Measurements from ENCODE around the gene RAX2. TPM values are rescaled to one million over a fixed set of nuclear protein-coding genes. Genes with fewer than 3 reads are reported as not detected.

RAX2 gene
- total RNA-seq, 2 experiments from 2014 or later, result not detected

DNA sequence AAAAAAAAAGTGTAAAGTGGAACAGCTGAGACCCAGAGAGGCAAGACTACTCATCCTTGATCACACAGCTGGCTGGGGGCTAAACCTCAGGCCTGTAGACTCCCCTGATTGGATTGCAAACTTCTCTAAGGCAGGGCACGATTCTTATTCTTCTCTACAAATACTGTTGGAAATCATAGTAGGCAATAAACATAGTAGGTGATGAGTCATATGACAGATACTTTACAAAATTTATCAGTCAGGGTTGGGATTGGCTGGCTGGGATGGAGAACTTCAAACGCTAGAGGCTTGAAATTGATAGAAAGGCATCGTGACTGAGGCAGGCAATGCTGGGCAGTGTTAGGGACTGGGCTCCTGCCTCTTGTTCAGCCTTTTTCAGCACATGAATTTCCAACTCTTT, 20.1 kb upstream of the RAX2 start:
- CTCF ChIA-PET, result no interaction called here
- Mint-ChIP-seq H3K27me3 (no peaks in the 10 kb centered on the region), H3K4me3 (no peak overlapping the region)

DNA sequence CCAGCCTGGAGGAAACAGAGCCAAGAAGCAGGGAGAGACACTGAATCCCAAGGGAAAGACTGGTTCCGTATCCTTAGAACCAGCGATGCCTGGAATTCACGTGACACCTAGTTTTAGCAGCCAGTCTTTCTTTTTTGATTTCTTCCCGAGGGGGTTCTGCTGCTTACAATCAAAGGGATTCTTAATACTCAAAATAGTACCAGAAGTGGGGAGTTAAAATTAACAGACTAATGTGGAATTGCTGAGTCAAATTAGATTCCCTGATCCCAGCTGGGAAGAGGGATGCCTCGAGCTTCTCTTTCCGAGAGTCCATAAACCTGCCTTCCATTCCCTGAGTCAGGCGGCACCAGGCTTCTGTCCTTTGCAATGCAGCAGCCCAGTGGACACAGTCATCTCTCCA, 18.9 kb upstream of the RAX2 start:
- no peak overlapping the region for H3K4me3 ChIP-seq (ENCODE audit: low read length)
- H3K36me3 ChIP-seq (ENCODE audit: insufficient read depth, low read length), result no peaks in the 10 kb centered on the region
- no peaks in the 10 kb centered on the region for H3K4me1 Mint-ChIP-seq (ENCODE audit: low read depth)
- H3K27me3 ChIP-seq (ENCODE audit: control insufficient read depth in 1 of 2, insufficient read depth in 2 of 2, low read length in 2 of 2), result no peaks in the 10 kb centered on the region
- H3K27ac Mint-ChIP-seq, result no peak overlapping the region
- H3K4me1 ChIP-seq (ENCODE audit: insufficient read depth, low read length), result peaks cover 8% of the 10 kb centered on the region
- intact Hi-C loops (cut with DNase I, micrococcal nuclease), result no loop called here
- TF ChIP-seq, protein P1, sequence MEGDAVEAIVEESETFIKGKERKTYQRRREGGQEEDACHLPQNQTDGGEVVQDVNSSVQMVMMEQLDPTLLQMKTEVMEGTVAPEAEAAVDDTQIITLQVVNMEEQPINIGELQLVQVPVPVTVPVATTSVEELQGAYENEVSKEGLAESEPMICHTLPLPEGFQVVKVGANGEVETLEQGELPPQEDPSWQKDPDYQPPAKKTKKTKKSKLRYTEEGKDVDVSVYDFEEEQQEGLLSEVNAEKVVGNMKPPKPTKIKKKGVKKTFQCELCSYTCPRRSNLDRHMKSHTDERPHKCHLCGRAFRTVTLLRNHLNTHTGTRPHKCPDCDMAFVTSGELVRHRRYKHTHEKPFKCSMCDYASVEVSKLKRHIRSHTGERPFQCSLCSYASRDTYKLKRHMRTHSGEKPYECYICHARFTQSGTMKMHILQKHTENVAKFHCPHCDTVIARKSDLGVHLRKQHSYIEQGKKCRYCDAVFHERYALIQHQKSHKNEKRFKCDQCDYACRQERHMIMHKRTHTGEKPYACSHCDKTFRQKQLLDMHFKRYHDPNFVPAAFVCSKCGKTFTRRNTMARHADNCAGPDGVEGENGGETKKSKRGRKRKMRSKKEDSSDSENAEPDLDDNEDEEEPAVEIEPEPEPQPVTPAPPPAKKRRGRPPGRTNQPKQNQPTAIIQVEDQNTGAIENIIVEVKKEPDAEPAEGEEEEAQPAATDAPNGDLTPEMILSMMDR (IDR thresholded peaks at IDR 0.05), result no peak
- CTCF ChIA-PET, result no interaction called here
- no peak overlapping the region for H3K4me3 Mint-ChIP-seq
- no peak for ATAC-seq (ENCODE audit: poor library complexity)
- H3K9me3 ChIP-seq (ENCODE audit: control insufficient read depth in 1 of 2, insufficient read depth in 1 of 2, low read length in 2 of 2), result peaks cover 0 to 14% of the 10 kb centered on the region in 2 experiments
- H3K27me3 Mint-ChIP-seq, result no peaks in the 10 kb centered on the region
- H3K9me3 Mint-ChIP-seq, result no peaks in the 10 kb centered on the region
- H3K27ac ChIP-seq (ENCODE audit: low read depth in 1 of 2, low read length in 2 of 2), result no peak overlapping the region
- POLR2A ChIA-PET, result no interaction called here
- DNase-seq, result no peak
- no peaks in the 10 kb centered on the region for H3K36me3 Mint-ChIP-seq (ENCODE audit: low read depth)

More for the DNA sequence above, 20.1 kb upstream of the RAX2 start:
- Mint-ChIP-seq H3K9me3 (peaks cover 2% of the 10 kb centered on the region), H3K27ac (no peak overlapping the region), H3K4me1 (ENCODE audit: low read depth) (no peaks in the 10 kb centered on the region), H3K36me3 (ENCODE audit: low read depth) (peaks cover 4% of the 10 kb centered on the region)
- TF ChIP-seq, protein P1 (IDR thresholded peaks at IDR 0.05), result no peak
- Histone ChIP-seq H3K27me3 (ENCODE audit: control insufficient read depth in 1 of 2, insufficient read depth in 2 of 2, low read length in 2 of 2) (no peaks in the 10 kb centered on the region), H3K27ac (ENCODE audit: low read depth in 1 of 2, low read length in 2 of 2) (no peak overlapping the region), H3K4me1 (ENCODE audit: insufficient read depth, low read length) (peaks cover 3% of the 10 kb centered on the region), H3K4me3 (ENCODE audit: low read length) (no peak overlapping the region), H3K36me3 (ENCODE audit: insufficient read depth, low read length) (no peaks in the 10 kb centered on the region), H3K9me3 (ENCODE audit: control insufficient read depth in 1 of 2, insufficient read depth in 1 of 2, low read length in 2 of 2) (peaks cover 0 to 14% of the 10 kb centered on the region in 2 experiments)
- intact Hi-C loops (cut with DNase I, micrococcal nuclease), result no loop called here
- POLR2A ChIA-PET, result no interaction called here
- DNase-seq (no peak), ATAC-seq (ENCODE audit: poor library complexity) (no peak)

DNA sequence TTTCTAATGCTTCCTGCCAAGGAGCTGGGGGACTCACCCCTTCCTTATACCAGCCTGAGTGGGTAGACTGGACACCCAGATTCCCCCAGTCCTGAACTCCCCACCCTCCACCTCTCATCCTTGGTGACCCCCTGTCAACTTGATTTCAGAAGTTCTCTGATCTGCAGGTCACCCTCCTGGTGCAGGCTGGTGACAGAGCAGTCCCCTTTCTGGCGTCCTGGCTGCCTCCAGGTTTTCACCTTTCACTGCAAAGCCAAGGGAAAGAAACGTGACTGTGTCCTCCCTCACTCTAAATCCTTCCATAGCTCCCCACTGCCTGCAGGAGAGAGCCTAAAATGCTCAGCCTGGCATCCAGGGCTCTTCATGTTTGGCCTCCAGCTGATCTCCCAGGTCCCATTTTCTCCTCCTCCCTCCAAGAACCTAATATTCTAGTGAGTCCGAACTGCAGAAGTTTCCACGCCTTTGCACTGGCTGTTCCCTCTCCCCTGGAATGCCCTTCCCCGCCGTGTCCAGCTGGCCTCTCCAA, 18.2 kb upstream of the RAX2 start:
- H3K36me3 Mint-ChIP-seq (ENCODE audit: low read depth), result no peaks in the 10 kb centered on the region
- H3K27me3 ChIP-seq (ENCODE audit: control insufficient read depth in 1 of 2, insufficient read depth in 2 of 2, low read length in 2 of 2), result no peaks in the 10 kb centered on the region
- no peak overlapping the region for H3K4me3 Mint-ChIP-seq
- ATAC-seq (ENCODE audit: poor library complexity), result no peak
- TF ChIP-seq, protein P1 (IDR thresholded peaks at IDR 0.05), result no peak
- H3K4me1 Mint-ChIP-seq (ENCODE audit: low read depth), result no peaks in the 10 kb centered on the region
- DNase-seq, result no peak
- H3K4me3 ChIP-seq (ENCODE audit: low read length), result no peak overlapping the region
- H3K9me3 ChIP-seq (ENCODE audit: control insufficient read depth in 1 of 2, insufficient read depth in 1 of 2, low read length in 2 of 2), result peaks cover 0 to 14% of the 10 kb centered on the region in 2 experiments
- H3K27ac ChIP-seq (ENCODE audit: low read depth in 1 of 2, low read length in 2 of 2), result no peak overlapping the region
- POLR2A ChIA-PET, result no interaction called here
- CTCF ChIA-PET, result no interaction called here
- H3K27ac Mint-ChIP-seq, result no peak overlapping the region
- intact Hi-C loops (cut with DNase I, micrococcal nuclease), result no loop called here
- H3K9me3 Mint-ChIP-seq, result no peaks in the 10 kb centered on the region
- H3K27me3 Mint-ChIP-seq, result no peaks in the 10 kb centered on the region
- H3K36me3 ChIP-seq (ENCODE audit: insufficient read depth, low read length), result no peaks in the 10 kb centered on the region
- peaks cover 12% of the 10 kb centered on the region for H3K4me1 ChIP-seq (ENCODE audit: insufficient read depth, low read length)
